Stimulated activated CD4-positive, alpha-beta T cell treated with anti-CD3 and anti-CD28 coated beads, Interleukin-1b, Interleukin-23, amount 100 ng/mL, for 24 hours (primary cell): ENCODE results near the gene SENP2.

Experiments used
- DNase-seq, 4 experiments: peaks; one replicate each; pipeline ENCODE4 v3.0.0-alpha.2; 2020; ENCODE audit warnings: low read depth in 4 of 4, low spot score in 1 of 4

SENP2 gene

DNA sequence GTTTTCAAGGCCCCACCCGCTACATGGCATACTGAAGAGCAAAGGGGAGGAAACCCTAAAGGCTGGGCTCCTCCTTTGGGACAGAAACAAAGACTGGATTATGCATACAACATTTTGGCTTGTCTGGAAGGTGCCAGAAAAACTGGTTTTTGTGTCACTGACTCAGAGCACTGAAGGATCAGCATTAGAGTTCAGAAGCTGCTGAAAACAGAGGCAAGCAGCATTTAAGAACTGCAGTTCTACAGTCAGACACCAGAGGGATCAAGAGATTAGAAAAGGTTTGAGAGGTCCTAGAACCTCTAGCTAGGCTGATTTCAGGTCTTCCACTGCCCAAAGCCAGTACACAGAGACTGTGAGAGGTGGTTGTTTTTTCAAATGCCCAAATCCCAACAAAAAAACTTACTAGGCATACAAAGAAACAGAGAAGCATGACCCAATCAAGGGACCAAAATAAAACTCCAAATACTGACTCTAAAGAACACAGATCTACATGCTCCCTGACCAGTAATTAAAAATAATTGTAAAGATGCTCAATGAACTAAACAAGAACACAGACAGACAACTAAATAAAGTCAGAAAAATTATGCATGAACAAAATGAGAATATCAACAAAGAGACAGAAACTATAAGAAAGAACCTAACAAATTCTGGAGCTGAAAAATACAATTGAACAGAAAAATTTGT lies 91.2 kb downstream of the SENP2 start:
- DNase-seq: no peak

DNA sequence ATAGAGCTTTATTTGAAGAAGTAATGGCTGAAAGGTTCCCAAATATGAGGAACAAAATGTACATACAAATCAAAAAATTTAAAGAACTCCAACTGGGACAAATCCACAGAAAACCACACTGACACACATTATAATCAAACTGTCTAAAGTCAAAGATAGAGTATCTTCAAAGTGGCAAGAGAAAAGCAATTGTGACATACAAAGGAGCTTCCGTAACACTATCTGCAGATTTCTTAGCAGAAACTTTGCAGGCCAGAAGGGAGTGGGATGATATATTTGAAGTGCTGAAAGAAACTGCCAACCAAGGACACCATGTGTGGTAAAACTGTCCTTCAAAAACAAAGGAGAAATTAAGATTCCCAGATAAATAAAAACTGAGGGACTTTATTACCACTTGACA lies 91.9 kb downstream of the SENP2 start:
- DNase-seq: no peak

GRCh38 chr3:185680231-185680630 lies 94.1 kb downstream of the SENP2 start:
- DNase-seq: no peak
